ENCODE data around the gene KNL1.

Gene KNL1

DNA sequence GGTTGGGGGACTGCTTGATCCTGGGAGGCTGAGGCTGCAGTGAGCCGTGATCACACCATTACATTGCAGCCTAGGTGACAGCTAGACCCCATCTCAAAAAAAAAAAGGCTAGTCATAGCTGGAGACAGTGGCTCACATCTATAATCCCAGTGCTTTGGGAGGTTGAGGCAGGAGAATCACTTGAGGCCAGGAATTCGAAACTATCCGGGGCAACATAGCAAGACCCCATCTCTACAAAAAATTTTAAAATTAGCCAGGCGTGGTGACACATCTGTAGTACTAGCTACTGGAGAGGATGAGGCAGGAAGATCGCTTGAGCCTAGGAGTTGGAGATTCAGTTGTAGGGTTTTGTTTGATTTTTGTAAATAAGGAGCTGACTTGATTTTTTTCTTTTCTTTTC, 45.6 kb downstream of the KNL1 start:
- Histone ChIP-seq H3K9me2 (replicated peaks; ENCODE audit: insufficient read depth, low read length) (no peaks in the 10 kb centered on the region), H3F3A (ENCODE audit: insufficient read depth) (peaks cover 5% of the 10 kb centered on the region; the same call in 1 of the 2 replicates), H2AFZ (ENCODE audit: low read depth, low read length, severe bottlenecking) (no peak overlapping the region), H4K20me1 (ENCODE audit: low read depth, low read length) (no peaks in the 10 kb centered on the region), H3K79me2 (ENCODE audit: insufficient read depth, low read length) (no peaks in the 10 kb centered on the region), H3K4me2 (ENCODE audit: low read depth, low read length, poor library complexity, severe bottlenecking) (no peak overlapping the region), H3K9ac (ENCODE audit: low read length) (no peak overlapping the region), H3K27me3 (ENCODE audit: low read length) (no peaks in the 10 kb centered on the region), H3K27ac (ENCODE audit: low read depth, low read length) (no peak overlapping the region), H3K4me3 (ENCODE audit: insufficient read depth, low read length, poor library complexity, severe bottlenecking) (no peak overlapping the region), H3K9me3 (ENCODE audit: insufficient read depth, low read length) (no peaks in the 10 kb centered on the region), H3K36me3 (ENCODE audit: low read length) (peaks cover 22% of the 10 kb centered on the region)
- TF ChIP-seq EZH2phosphoT487 (conservative IDR thresholded peaks at IDR 0.05; ENCODE audit: low read length), result no peak
- no peak for TF ChIP-seq CTCF (IDR thresholded peaks at IDR 0.05; ENCODE audit: insufficient read depth, low read length, poor library complexity, severe bottlenecking)

- no peaks in the 10 kb centered on the region for H3F3A ChIP-seq (ENCODE audit: insufficient read depth)
- H3K9me3 ChIP-seq (ENCODE audit: insufficient read depth, low read length), result no peaks in the 10 kb centered on the region
- H3K79me2 ChIP-seq (ENCODE audit: insufficient read depth, low read length), result no peaks in the 10 kb centered on the region
- H4K20me1 ChIP-seq (ENCODE audit: low read depth, low read length), result no peaks in the 10 kb centered on the region
- no peak overlapping the region for H3K4me2 ChIP-seq (ENCODE audit: low read depth, low read length, poor library complexity, severe bottlenecking)
- TF ChIP-seq CTCF (IDR thresholded peaks at IDR 0.05; ENCODE audit: insufficient read depth, low read length, poor library complexity, severe bottlenecking) (no peak), EZH2phosphoT487 (conservative IDR thresholded peaks at IDR 0.05; ENCODE audit: low read length) (no peak)
- H3K27me3 ChIP-seq (ENCODE audit: low read length), result no peaks in the 10 kb centered on the region
- H3K4me3 ChIP-seq (ENCODE audit: insufficient read depth, low read length, poor library complexity, severe bottlenecking), result no peak overlapping the region
- H3K36me3 ChIP-seq (ENCODE audit: low read length), result peaks cover 51% of the 10 kb centered on the region
- no peak overlapping the region for H3K9ac ChIP-seq (ENCODE audit: low read length)
- H3K27ac ChIP-seq (ENCODE audit: low read depth, low read length), result no peak overlapping the region
- H2AFZ ChIP-seq (ENCODE audit: low read depth, low read length, severe bottlenecking), result no peak overlapping the region
- H3K9me2 ChIP-seq (replicated peaks; ENCODE audit: insufficient read depth, low read length), result no peaks in the 10 kb centered on the region
Measured at GRCh38 chr15:40647523-40647922, 53.5 kb downstream of the KNL1 start.

GRCh38 chr15:40650479-40650878, 56.4 kb downstream of the KNL1 start:
- H3K27me3 ChIP-seq (ENCODE audit: low read length), result no peaks in the 10 kb centered on the region
- no peak overlapping the region for H2AFZ ChIP-seq (ENCODE audit: low read depth, low read length, severe bottlenecking)
- peaks cover 55% of the 10 kb centered on the region for H3K36me3 ChIP-seq (ENCODE audit: low read length)
- H4K20me1 ChIP-seq (ENCODE audit: low read depth, low read length), result no peaks in the 10 kb centered on the region
- H3K4me2 ChIP-seq (ENCODE audit: low read depth, low read length, poor library complexity, severe bottlenecking), result no peak overlapping the region
- H3K79me2 ChIP-seq (ENCODE audit: insufficient read depth, low read length), result no peaks in the 10 kb centered on the region
- H3F3A ChIP-seq (ENCODE audit: insufficient read depth), result no peaks in the 10 kb centered on the region
- H3K9me3 ChIP-seq (ENCODE audit: insufficient read depth, low read length), result no peaks in the 10 kb centered on the region
- no peak overlapping the region for H3K4me3 ChIP-seq (ENCODE audit: insufficient read depth, low read length, poor library complexity, severe bottlenecking)
- no peak overlapping the region for H3K27ac ChIP-seq (ENCODE audit: low read depth, low read length)
- no peak overlapping the region for H3K9ac ChIP-seq (ENCODE audit: low read length)
- TF ChIP-seq CTCF (IDR thresholded peaks at IDR 0.05; ENCODE audit: insufficient read depth, low read length, poor library complexity, severe bottlenecking), result no peak
- no peak for TF ChIP-seq EZH2phosphoT487 (conservative IDR thresholded peaks at IDR 0.05; ENCODE audit: low read length)
- H3K9me2 ChIP-seq (replicated peaks; ENCODE audit: insufficient read depth, low read length), result no peaks in the 10 kb centered on the region

Measured in SU-DHL-6 (cell line).